ENCODE data around the gene POU2AF3. TPM values are rescaled to one million over a fixed set of nuclear protein-coding genes. Genes with fewer than 3 reads are reported as not detected.

The POU2AF3 gene
- total and polyA plus RNA-seq, 2 donors from 2014 or later: 4.3 to 4.9 TPM

- Histone ChIP-seq H3K27me3 (ENCODE audit: control insufficient read depth, insufficient read depth, low read length) (no peaks in the 10 kb centered on the region), H3K4me3 (ENCODE audit: low read length in 3 of 3) (no peak overlapping the region), H3K36me3 (ENCODE audit: control insufficient read depth in 2 of 3, insufficient read depth in 3 of 3, low read length in 3 of 3) (no peaks in the 10 kb centered on the region), H3K27ac (ENCODE audit: low read depth in 2 of 2, low read length in 2 of 2) (no peak overlapping the region), H3K4me1 (ENCODE audit: control insufficient read depth in 2 of 3, insufficient read depth in 2 of 3, low read depth in 1 of 3, low read length in 3 of 3) (no peaks in the 10 kb centered on the region), H3K9me3 (ENCODE audit: control insufficient read depth in 2 of 3, insufficient read depth in 1 of 3, low read length in 3 of 3) (no peaks in the 10 kb centered on the region), H3K9ac (ENCODE audit: low read length in 3 of 3) (no peak overlapping the region)
- FAIRE-seq (peak; percentile 92), DNase-seq (no peak)
- no peak for TF ChIP-seq CTCF (IDR thresholded peaks at IDR 0.05; ENCODE audit: borderline replicate concordance, extremely low read depth, insufficient read depth)
- intact Hi-C loops (cut with DNase I): no loop called here
Observed at GRCh38 chr11:111348147-111348546, 49.8 kb downstream of the POU2AF3 start.

- Histone ChIP-seq H3K4me1 (ENCODE audit: control insufficient read depth in 2 of 3, insufficient read depth in 2 of 3, low read depth in 1 of 3, low read length in 3 of 3) (no peaks in the 10 kb centered on the region), H3K36me3 (ENCODE audit: control insufficient read depth in 2 of 3, insufficient read depth in 3 of 3, low read length in 3 of 3) (no peaks in the 10 kb centered on the region), H3K9ac (ENCODE audit: low read length in 3 of 3) (no peak overlapping the region), H3K27me3 (ENCODE audit: control insufficient read depth, insufficient read depth, low read length) (no peaks in the 10 kb centered on the region), H3K9me3 (ENCODE audit: control insufficient read depth in 2 of 3, insufficient read depth in 1 of 3, low read length in 3 of 3) (no peaks in the 10 kb centered on the region), H3K27ac (ENCODE audit: low read depth in 2 of 2, low read length in 2 of 2) (no peak overlapping the region), H3K4me3 (ENCODE audit: low read length in 3 of 3) (no peak overlapping the region)
- intact Hi-C loops (cut with DNase I): no loop called here
- DNase-seq (no peak), FAIRE-seq (no peak)
- no peak for TF ChIP-seq CTCF (IDR thresholded peaks at IDR 0.05; ENCODE audit: borderline replicate concordance, extremely low read depth, insufficient read depth)
Observed at GRCh38 chr11:111349191-111349695, 50.9 kb downstream of the POU2AF3 start.

- Histone ChIP-seq H3K27ac (ENCODE audit: low read depth in 2 of 2, low read length in 2 of 2) (no peak overlapping the region), H3K9me3 (ENCODE audit: control insufficient read depth in 2 of 3, insufficient read depth in 1 of 3, low read length in 3 of 3) (no peaks in the 10 kb centered on the region), H3K9ac (ENCODE audit: low read length in 3 of 3) (no peak overlapping the region), H3K27me3 (ENCODE audit: control insufficient read depth, insufficient read depth, low read length) (no peaks in the 10 kb centered on the region), H3K4me1 (ENCODE audit: control insufficient read depth in 2 of 3, insufficient read depth in 2 of 3, low read depth in 1 of 3, low read length in 3 of 3) (no peaks in the 10 kb centered on the region), H3K36me3 (ENCODE audit: control insufficient read depth in 2 of 3, insufficient read depth in 3 of 3, low read length in 3 of 3) (no peaks in the 10 kb centered on the region), H3K4me3 (ENCODE audit: low read length in 3 of 3) (no peak overlapping the region)
- TF ChIP-seq CTCF (IDR thresholded peaks at IDR 0.05; ENCODE audit: borderline replicate concordance, extremely low read depth, insufficient read depth): no peak
- no peak for FAIRE-seq
- intact Hi-C loops (cut with DNase I): no loop called here
- DNase-seq: no peak
Observed at GRCh38 chr11:111350811-111351210, 52.5 kb downstream of the POU2AF3 start.
